WI38 (cell line): Measurements from ENCODE around the gene UBE2G2.
"Not testable (repeated sequence)": the region's sequence is repeated elsewhere in the genome, so short reads cannot be mapped to it uniquely, and the experiment has no call there.

Source experiments
- H3K4me3 ChIP-seq: 2 replicates; pipeline ENCODE4 v1.5.1; 2011; ENCODE audit warnings: low read depth, mild to moderate bottlenecking, control low read depth, low read length
- CTCF ChIP-seq: IDR thresholded peaks from 2 replicates; pipeline ENCODE4 v1.5.1; 2012; ENCODE audit warnings: low read depth, mild to moderate bottlenecking, control low read depth, low read length

UBE2G2 gene

DNA sequence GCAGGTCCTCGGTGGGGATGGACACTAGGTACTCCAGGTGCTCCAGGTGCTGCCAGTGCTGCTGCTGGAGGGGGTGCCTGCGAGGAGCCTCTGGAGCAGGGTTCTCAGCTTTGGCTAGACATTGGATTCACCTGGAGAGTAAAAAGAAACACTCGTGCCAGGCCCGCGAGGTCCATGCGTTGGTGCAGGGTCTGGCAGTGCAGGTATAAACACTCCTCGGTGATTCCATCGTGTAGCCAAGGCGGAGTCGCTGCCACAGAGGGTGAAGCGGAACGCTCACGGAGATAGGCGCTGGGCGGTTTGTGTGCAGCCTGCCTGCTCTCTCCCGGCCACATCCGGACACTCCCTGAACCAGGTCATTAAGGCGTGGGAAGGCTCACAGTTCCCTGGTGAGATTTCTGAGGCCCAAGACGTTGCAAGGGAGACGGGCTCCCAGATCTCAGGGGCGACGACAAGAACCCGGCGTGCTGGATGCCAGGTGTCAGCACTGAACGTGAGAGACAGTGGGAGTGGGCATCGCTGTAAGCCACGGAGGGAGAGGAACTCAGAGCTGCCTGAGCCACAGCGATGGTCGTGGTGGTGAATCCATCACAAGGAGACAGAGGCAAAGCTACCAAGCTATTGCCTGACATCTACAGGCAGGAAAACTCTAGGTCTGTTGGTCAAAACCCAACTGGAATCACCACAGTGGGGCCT, 33.5 kb upstream of the UBE2G2 start:
- H3K4me3 ChIP-seq = no peak overlapping the region
- no peak for TF ChIP-seq CTCF

DNA sequence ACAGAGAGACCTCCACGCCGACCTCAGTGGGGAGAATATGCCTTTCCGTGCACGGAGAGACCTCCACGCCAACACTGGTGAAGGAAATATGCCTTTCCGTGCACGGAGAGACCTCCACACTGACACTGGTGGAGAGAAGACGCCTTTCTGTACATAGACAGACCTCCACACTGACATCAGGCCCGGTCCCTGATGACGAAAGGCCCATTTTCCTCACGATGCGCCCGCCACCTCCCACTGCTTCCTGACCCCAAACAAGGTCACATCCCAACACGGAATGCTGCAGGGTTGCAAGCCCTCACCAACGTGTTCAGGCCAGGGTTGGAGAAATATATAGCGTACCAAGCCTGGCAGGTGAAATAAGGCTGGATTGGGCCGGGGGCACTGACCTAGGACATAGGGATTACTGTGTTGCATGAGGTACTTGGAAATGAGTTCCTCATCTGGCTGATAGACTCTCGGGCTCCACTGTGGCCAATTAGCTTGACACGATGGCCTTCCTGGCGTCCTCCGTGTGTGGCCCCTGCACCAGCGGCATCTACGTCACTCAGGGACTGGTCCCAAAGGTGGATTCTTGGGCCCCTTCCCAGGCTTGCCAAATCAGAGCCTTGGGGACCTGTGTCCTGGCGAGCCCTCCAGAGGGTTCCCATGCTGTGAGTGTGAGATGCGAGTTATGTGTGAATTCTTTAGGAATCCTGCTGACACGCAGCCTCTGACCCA, 32.8 kb upstream of the UBE2G2 start:
- H3K4me3 ChIP-seq = no peak overlapping the region
- no peak for TF ChIP-seq CTCF

DNA sequence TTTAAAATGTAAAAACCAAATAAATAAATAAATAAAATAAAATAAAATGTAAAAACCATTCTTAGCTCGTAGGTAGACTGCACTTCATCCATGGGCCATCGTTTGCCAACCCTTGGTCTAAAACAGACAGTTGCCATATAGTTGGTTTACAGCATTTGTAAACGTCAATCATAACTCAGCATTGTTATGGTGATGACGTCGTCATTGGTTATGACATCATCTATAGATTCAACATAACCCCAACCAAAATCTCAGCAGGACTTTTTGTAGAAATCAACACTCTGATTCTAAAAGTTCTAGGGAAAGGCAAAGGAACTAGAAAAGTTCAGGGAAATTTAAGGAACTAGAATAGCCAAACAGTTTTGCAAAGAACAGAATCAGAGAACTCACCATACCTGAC, 32.0 kb upstream of the UBE2G2 start:
- TF ChIP-seq CTCF = no peak
- H3K4me3 ChIP-seq = no peak overlapping the region

DNA sequence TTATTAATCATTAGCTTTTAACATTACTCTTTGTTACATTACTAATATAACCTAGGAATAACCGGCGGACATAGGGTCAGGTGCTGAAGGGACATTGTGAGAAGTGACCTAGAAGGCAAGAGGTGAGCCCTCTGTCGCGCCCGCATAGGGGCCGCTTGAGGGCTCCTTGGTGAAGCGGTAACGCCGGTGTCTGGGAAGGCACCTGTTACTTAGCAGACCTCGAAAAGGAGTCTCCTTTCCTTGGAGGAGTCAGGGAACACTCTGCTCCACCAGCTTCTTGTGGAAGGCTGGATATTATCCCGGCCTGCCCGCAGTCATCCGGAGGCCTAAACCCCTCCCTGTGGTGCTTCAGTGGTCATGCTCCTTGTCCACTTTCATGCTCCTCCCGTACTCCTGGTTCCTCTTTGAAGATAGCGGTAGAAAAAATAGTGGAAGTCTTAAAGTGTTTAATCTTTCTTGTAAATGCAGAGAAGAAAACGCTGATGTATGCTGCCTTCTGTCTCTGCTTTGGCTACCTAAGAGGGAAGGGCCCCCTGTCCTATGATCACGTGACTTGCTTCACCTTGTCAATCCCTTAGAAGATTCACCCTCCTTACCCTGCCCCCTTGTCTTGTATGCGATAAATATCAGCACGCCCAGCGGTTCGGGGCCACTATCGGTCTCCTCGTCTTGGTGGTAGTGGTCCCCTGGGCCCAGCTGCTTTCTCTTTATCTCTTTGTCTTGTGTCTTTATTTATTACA, 31.1 kb upstream of the UBE2G2 start:
- H3K4me3 ChIP-seq = not testable (repeated sequence)

DNA sequence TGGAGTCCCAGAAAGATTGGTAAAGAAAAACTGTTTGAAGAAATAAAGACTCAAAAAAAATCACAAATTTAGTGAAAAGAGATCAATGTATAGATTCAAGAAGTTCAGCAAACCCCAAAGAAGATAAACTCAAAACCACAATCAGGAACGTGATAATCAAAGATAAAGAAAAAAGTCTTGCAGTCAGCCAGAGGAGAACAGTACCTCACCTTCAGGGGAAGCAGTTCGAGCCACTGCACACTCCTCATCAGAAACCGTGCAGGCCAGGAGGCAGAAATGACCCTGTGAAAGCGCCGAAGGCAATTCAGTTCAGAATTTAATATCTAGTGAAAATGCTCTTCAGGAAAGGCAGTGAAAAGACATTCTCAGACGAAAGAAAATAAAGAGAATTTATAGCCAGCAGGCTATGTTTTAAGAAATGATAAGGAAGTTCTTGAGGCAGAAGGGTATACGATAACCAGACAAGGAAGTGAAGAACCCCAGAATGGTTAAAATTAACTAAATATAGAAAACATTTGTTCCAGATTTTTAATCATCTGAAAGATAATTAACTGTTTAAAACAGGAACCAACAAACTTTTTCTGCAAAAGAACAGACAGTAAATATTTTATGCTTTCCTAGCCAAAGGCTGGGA, 29.7 kb upstream of the UBE2G2 start:
- no peak for TF ChIP-seq CTCF
- H3K4me3 ChIP-seq = no peak overlapping the region

DNA sequence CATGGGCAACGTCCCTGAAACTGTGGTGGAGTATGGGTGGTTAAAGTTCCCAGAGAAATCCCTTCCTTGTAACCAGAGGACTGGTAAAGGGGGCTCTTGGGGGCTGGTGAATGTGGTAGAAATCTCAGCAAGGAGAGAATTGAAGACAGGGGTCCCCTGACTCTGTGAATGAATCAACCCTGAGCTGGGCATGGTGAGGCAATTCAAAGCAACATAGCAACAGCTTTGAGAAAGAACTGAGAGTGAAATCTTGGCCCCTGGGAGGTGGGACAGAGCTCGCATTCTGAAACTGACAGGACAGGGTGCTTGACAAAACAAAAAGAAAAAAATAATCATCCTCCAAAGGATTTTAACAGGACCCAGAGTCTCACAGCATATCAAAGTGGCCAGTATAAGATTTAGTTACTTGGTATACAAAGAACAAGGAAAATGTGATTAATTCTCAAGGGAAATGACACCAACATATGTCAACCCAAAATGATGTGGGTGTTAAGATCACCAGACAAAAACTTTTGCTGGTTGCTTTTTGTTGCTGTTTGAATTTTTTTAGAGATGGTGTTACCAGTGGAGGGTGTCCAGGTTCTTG, 28.0 kb upstream of the UBE2G2 start:
- H3K4me3 ChIP-seq = no peak overlapping the region
- TF ChIP-seq CTCF = no peak

- no peak for TF ChIP-seq CTCF
- no peak overlapping the region for H3K4me3 ChIP-seq
Measured at GRCh38 chr21:44828362-44829056, 26.9 kb upstream of the UBE2G2 start.
